Stimulated activated CD4-positive, alpha-beta T cell treated with anti-CD3 and anti-CD28 coated beads, Interleukin-1b, Interleukin-23, amount 100 ng/mL, for 4 hours (primary cell): ENCODE measurements around the gene PNPLA3.

ENCODE experiments used
- DNase-seq, 2 donors: peaks; one replicate each; pipeline ENCODE4 v3.0.0-alpha.2; 2020; ENCODE audit warnings: low read depth in 2 of 2

The PNPLA3 gene

GRCh38 chr22:43993072-43993760, 69.6 kb downstream of the PNPLA3 start:
- DNase-seq: peak; percentile 37 to 38

GRCh38 chr22:43994006-43994405, 70.4 kb downstream of the PNPLA3 start:
- no peak for DNase-seq

GRCh38 chr22:43994416-43994815, 70.8 kb downstream of the PNPLA3 start:
- DNase-seq: no peak

GRCh38 chr22:43995057-43995685, 71.6 kb downstream of the PNPLA3 start:
- no peak for DNase-seq

GRCh38 chr22:43995798-43996169, 72.2 kb downstream of the PNPLA3 start:
- DNase-seq: no peak

- peak; percentile 57 to 68 for DNase-seq
Measured at GRCh38 chr22:43996170-43996980, 72.8 kb downstream of the PNPLA3 start.

- DNase-seq: no peak
Measured at GRCh38 chr22:43996981-43997265, 73.3 kb downstream of the PNPLA3 start.
